ENCODE measurements around the gene CACNG3. TPM values are rescaled to one million over a fixed set of nuclear protein-coding genes. Genes with fewer than 3 reads are reported as not detected.

CACNG3 gene
- total RNA-seq, 2 experiments from 2014 or later: not detected

DNA sequence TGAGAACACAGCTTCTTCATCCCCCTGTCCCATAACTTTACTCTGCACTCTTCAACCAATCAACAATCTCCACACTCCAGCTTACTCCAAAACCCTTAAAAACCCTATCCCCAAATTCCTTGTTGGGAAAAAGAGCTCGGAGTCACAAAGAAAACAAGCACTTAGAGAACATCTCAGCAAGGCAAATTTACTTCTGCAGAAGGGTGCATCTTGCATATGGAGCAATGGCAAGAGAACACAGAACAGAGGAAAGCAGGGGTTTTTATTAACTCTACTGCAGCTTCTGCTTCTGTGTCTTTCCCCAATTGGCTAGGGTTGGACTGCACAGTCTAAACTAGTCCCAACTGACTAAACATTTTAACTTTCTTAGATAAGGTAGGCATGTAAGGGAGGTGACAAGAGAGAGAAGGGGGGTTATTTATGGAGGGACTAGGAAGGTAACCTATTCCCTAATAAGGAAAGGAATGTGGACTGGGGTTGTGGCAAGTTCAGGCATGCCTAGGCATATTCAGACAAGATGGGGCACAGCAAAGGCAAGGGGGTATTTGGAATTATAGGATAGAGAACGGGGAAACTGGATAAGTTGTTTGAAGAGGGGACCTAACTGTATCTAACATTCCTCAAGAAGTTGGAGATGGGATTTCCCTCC, 125.5 kb downstream of the CACNG3 start:
- H3K4me3 ChIP-seq (ENCODE audit: low read length): no peak overlapping the region
- Mint-ChIP-seq H3K27ac (no peak overlapping the region), H3K4me1 (ENCODE audit: low read depth) (no peaks in the 10 kb centered on the region), H3K27me3 (peaks cover 17% of the 10 kb centered on the region), H3K36me3 (ENCODE audit: low read depth) (no peaks in the 10 kb centered on the region), H3K9me3 (peaks cover 11% of the 10 kb centered on the region), H3K4me3 (no peak overlapping the region)
- POLR2A ChIA-PET: no interaction called here
- no peak for DNase-seq
- peaks cover 19 to 29% of the 10 kb centered on the region in 2 experiments for H3K9me3 ChIP-seq (ENCODE audit: control insufficient read depth in 1 of 2, insufficient read depth in 1 of 2, low read length in 2 of 2)
- H3K27me3 ChIP-seq (ENCODE audit: control insufficient read depth in 1 of 2, insufficient read depth in 2 of 2, low read length in 2 of 2): no peaks in the 10 kb centered on the region
- no peaks in the 10 kb centered on the region for H3K36me3 ChIP-seq (ENCODE audit: insufficient read depth, low read length)
- no peak overlapping the region for H3K27ac ChIP-seq (ENCODE audit: low read depth in 1 of 2, low read length in 2 of 2)
- CTCF ChIA-PET: no interaction called here
- H3K4me1 ChIP-seq (ENCODE audit: insufficient read depth, low read length): no peaks in the 10 kb centered on the region
- intact Hi-C loops (cut with DNase I, micrococcal nuclease): no loop called here
- ATAC-seq (ENCODE audit: poor library complexity): no peak
- no peak for TF ChIP-seq CTCF (IDR thresholded peaks at IDR 0.05)

GRCh38 chr16:24382762-24383407, 126.8 kb downstream of the CACNG3 start:
- H3K4me1 Mint-ChIP-seq (ENCODE audit: low read depth): no peaks in the 10 kb centered on the region
- no peak for ATAC-seq (ENCODE audit: poor library complexity)
- H3K9me3 ChIP-seq (ENCODE audit: control insufficient read depth in 1 of 2, insufficient read depth in 1 of 2, low read length in 2 of 2): peaks cover 14 to 23% of the 10 kb centered on the region in 2 experiments
- H3K27ac ChIP-seq (ENCODE audit: low read depth in 1 of 2, low read length in 2 of 2): no peak overlapping the region
- H3K9me3 Mint-ChIP-seq: peaks cover 11% of the 10 kb centered on the region
- no peak overlapping the region for H3K27ac Mint-ChIP-seq
- POLR2A ChIA-PET: no interaction called here
- no peaks in the 10 kb centered on the region for H3K36me3 ChIP-seq (ENCODE audit: insufficient read depth, low read length)
- no peaks in the 10 kb centered on the region for H3K27me3 ChIP-seq (ENCODE audit: control insufficient read depth in 1 of 2, insufficient read depth in 2 of 2, low read length in 2 of 2)
- TF ChIP-seq CTCF (IDR thresholded peaks at IDR 0.05): no peak
- no peaks in the 10 kb centered on the region for H3K36me3 Mint-ChIP-seq (ENCODE audit: low read depth)
- no peak overlapping the region for H3K4me3 ChIP-seq (ENCODE audit: low read length)
- CTCF ChIA-PET: no interaction called here
- peaks cover 25% of the 10 kb centered on the region for H3K27me3 Mint-ChIP-seq
- no peak overlapping the region for H3K4me3 Mint-ChIP-seq
- no peak for DNase-seq
- H3K4me1 ChIP-seq (ENCODE audit: insufficient read depth, low read length): no peaks in the 10 kb centered on the region
- intact Hi-C loops (cut with DNase I, micrococcal nuclease): no loop called here

DNA sequence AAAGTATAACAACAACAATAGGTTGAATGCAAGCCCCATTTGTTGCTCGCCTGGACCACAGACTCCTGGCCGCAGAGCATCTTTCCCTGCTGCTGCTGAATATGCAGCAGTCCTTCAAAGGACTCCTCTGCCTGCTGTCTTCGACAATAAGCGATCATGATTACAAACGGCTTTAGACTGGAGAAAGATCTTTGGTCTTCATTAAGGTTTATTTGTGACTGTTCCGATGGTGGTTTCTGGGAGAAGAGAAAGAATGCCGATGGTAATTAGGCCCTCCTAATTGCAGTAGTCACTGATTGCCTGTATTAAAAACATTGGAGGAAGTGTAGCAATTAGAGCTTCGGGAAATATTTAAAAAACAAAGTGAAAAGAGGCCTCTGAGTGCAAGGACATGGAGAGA, 138.2 kb downstream of the CACNG3 start:
- no peaks in the 10 kb centered on the region for H3K36me3 Mint-ChIP-seq (ENCODE audit: low read depth)
- no peak for ATAC-seq (ENCODE audit: poor library complexity)
- no peaks in the 10 kb centered on the region for H3K4me1 ChIP-seq (ENCODE audit: insufficient read depth, low read length)
- DNase-seq: no peak
- ChIA-PET CTCF (no interaction called here), POLR2A (no interaction called here)
- no peak overlapping the region for H3K4me3 Mint-ChIP-seq
- no peaks in the 10 kb centered on the region for H3K36me3 ChIP-seq (ENCODE audit: insufficient read depth, low read length)
- no peak for TF ChIP-seq CTCF (IDR thresholded peaks at IDR 0.05)
- no peak overlapping the region for H3K27ac Mint-ChIP-seq
- no peaks in the 10 kb centered on the region for H3K9me3 ChIP-seq (ENCODE audit: control insufficient read depth in 1 of 2, insufficient read depth in 1 of 2, low read length in 2 of 2)
- H3K4me3 ChIP-seq (ENCODE audit: low read length): no peak overlapping the region
- H3K27ac ChIP-seq (ENCODE audit: low read depth in 1 of 2, low read length in 2 of 2): no peak overlapping the region
- H3K27me3 ChIP-seq (ENCODE audit: control insufficient read depth in 1 of 2, insufficient read depth in 2 of 2, low read length in 2 of 2): peaks cover 9 to 13% of the 10 kb centered on the region in 2 experiments
- H3K27me3 Mint-ChIP-seq: peaks cover 35% of the 10 kb centered on the region
- no peaks in the 10 kb centered on the region for H3K4me1 Mint-ChIP-seq (ENCODE audit: low read depth)
- H3K9me3 Mint-ChIP-seq: peaks cover 2% of the 10 kb centered on the region
- intact Hi-C loops (cut with DNase I, micrococcal nuclease): no loop called here

Measured in CD4-positive, alpha-beta T cell (primary cell).